ENCODE measurements around the gene TSSK3.

TSSK3 gene

GRCh38 chr1:32413507-32414185, 51.3 kb downstream of the TSSK3 start:
- TF ChIP-seq CTCF (IDR thresholded peaks at IDR 0.05; ENCODE audit: control insufficient read depth, extremely low read depth, insufficient read depth) = peak; percentile 49

More at GRCh38 chr1:32413507-32414185, 51.3 kb downstream of the TSSK3 start:
- DNase-seq (ENCODE audit: low read depth) = no peak
- H3K4me3 ChIP-seq (ENCODE audit: low read depth, low read length) = no peak overlapping the region

Measured in LNCaP clone FGC (cell line).